ENCODE results near the gene MCRIP2. TPM values are rescaled to one million over a fixed set of nuclear protein-coding genes. Genes with fewer than 3 reads are reported as not detected.

Gene MCRIP2
- total RNA-seq, 1 experiment from 2014 or later = 69.6 TPM

DNA sequence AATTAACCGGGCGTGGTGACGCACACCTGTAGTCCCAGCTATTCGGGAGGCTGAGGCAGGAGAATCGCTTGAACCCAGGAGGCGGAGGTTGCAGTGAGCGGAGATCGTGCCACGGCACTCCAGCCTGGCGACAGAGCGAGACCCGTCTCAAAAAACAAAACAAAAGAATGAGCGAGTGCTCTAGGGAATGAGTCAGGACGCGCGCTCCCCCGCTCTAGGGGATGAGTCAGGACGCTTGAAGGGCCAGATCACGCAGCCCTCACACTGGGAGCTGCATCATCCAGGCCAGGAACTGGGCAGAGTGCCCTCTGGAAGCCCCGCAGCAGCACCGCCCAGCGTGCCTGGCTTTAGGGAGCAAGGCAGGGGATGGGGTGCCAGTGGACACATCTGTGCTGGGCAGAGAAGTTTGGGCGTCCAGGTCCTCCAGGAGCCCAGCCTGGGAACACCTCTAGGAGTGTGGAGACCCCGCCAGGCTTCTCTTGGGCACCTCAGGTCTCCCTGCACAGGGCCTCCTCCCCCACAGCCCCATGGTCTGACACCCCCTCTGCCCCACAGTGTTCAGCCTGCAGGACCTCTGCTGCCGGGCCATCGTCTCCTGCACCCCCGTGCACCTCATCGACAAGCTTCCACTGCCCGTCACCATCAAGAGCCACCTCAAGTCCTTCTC is 14.7 kb upstream of the MCRIP2 start:
- H3K4me1 ChIP-seq (replicated peaks; ENCODE audit: insufficient read depth) = peaks cover 24% of the 10 kb centered on the region
- no peak for TF ChIP-seq EZH2 (IDR thresholded peaks at IDR 0.05; ENCODE audit: low read depth)
- TF ChIP-seq, protein P1, sequence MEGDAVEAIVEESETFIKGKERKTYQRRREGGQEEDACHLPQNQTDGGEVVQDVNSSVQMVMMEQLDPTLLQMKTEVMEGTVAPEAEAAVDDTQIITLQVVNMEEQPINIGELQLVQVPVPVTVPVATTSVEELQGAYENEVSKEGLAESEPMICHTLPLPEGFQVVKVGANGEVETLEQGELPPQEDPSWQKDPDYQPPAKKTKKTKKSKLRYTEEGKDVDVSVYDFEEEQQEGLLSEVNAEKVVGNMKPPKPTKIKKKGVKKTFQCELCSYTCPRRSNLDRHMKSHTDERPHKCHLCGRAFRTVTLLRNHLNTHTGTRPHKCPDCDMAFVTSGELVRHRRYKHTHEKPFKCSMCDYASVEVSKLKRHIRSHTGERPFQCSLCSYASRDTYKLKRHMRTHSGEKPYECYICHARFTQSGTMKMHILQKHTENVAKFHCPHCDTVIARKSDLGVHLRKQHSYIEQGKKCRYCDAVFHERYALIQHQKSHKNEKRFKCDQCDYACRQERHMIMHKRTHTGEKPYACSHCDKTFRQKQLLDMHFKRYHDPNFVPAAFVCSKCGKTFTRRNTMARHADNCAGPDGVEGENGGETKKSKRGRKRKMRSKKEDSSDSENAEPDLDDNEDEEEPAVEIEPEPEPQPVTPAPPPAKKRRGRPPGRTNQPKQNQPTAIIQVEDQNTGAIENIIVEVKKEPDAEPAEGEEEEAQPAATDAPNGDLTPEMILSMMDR (conservative IDR thresholded peaks at IDR 0.05) = no peak
- intact Hi-C loops (cut with micrococcal nuclease; ENCODE audit: unreplicated experiment) = loop anchor here (1.0 to 5.0 kb wide), 2 partner anchors 34 to 40 kb away; partner anchors contain the start of gene RHOT2
- no peaks in the 10 kb centered on the region for H3K27me3 ChIP-seq (ENCODE audit: insufficient read depth, low read depth)
- H3K27ac ChIP-seq = peak overlapping the region; percentile 76
- CTCF ChIA-PET = interaction anchor here (0.5 kb wide), 1 partner anchor 224 kb away, joined by 3 read pairs; no protein-coding TSS in a partner anchor
- peak overlapping the region; percentile 60 for H3K4me2 ChIP-seq
- no TSS peak for BruUV-seq (replicated peaks)
- POLR2A ChIA-PET (ENCODE audit: unreplicated experiment) = interaction anchor here (0.5 to 0.6 kb wide), 3 partner anchors 16 to 1266 kb away, joined by 3 to 4 read pairs (median 3); partner anchors contain the start of gene AXIN1
- H3K79me2 ChIP-seq (ENCODE audit: low read depth) = no peaks in the 10 kb centered on the region
- no peaks in the 10 kb centered on the region for H3K9me3 ChIP-seq (ENCODE audit: insufficient read depth, low read depth)
- H2AFZ ChIP-seq = no peak overlapping the region
- H3K4me3 ChIP-seq = no peak overlapping the region
- H3K36me3 ChIP-seq (ENCODE audit: low read depth) = no peaks in the 10 kb centered on the region
- no peaks in the 10 kb centered on the region for H3K9me2 ChIP-seq (ENCODE audit: insufficient read depth)
- H4K20me1 ChIP-seq (ENCODE audit: insufficient read depth) = 0 out of 2 replicates have a peak, but pooled peaks cover 12% of the 10 kb centered on the region
- peaks cover 41% of the 10 kb centered on the region; the same call in 1 of the 2 replicates for H3F3A ChIP-seq (ENCODE audit: insufficient read depth, low read depth)
- DNase-seq = peak; percentile 87 to 94

GRCh38 chr16:627454-628239 is 14.0 kb upstream of the MCRIP2 start:
- ChIA-PET CTCF (interaction anchor here (0.5 kb wide), 1 partner anchor 225 kb away, joined by 3 read pairs; no protein-coding TSS in a partner anchor), POLR2A (ENCODE audit: unreplicated experiment) (interaction anchor here (0.5 kb wide), 2 partner anchors 15 to 1265 kb away, joined by 3 to 4 read pairs; no protein-coding TSS in a partner anchor)
- H3K4me3 ChIP-seq = no peak overlapping the region
- H3F3A ChIP-seq (ENCODE audit: insufficient read depth, low read depth) = peaks cover 40% of the 10 kb centered on the region; the same call in 1 of the 2 replicates
- BruUV-seq (replicated peaks) = no TSS peak
- intact Hi-C loops (cut with micrococcal nuclease; ENCODE audit: unreplicated experiment) = loop anchor here (1.0 to 5.0 kb wide), 2 partner anchors 34 to 40 kb away; partner anchors contain the start of gene RHOT2
- H3K4me2 ChIP-seq = peak overlapping the region; percentile 60
- peak in 1 of 2 experiments; percentile 89 for DNase-seq
- H2AFZ ChIP-seq = no peak overlapping the region
- no peaks in the 10 kb centered on the region for H3K79me2 ChIP-seq (ENCODE audit: low read depth)
- no peaks in the 10 kb centered on the region for H3K9me3 ChIP-seq (ENCODE audit: insufficient read depth, low read depth)
- H3K36me3 ChIP-seq (ENCODE audit: low read depth) = no peaks in the 10 kb centered on the region
- H3K27me3 ChIP-seq (ENCODE audit: insufficient read depth, low read depth) = no peaks in the 10 kb centered on the region
- H3K9me2 ChIP-seq (ENCODE audit: insufficient read depth) = no peaks in the 10 kb centered on the region
- no peak overlapping the region; the same call in 1 of the 2 replicates for H3K27ac ChIP-seq
- 0 out of 2 replicates have a peak, but pooled peaks cover 12% of the 10 kb centered on the region for H4K20me1 ChIP-seq (ENCODE audit: insufficient read depth)
- TF ChIP-seq, protein P1 (conservative IDR thresholded peaks at IDR 0.05) = no peak
- H3K4me1 ChIP-seq (replicated peaks; ENCODE audit: insufficient read depth) = peaks cover 24% of the 10 kb centered on the region

DNA sequence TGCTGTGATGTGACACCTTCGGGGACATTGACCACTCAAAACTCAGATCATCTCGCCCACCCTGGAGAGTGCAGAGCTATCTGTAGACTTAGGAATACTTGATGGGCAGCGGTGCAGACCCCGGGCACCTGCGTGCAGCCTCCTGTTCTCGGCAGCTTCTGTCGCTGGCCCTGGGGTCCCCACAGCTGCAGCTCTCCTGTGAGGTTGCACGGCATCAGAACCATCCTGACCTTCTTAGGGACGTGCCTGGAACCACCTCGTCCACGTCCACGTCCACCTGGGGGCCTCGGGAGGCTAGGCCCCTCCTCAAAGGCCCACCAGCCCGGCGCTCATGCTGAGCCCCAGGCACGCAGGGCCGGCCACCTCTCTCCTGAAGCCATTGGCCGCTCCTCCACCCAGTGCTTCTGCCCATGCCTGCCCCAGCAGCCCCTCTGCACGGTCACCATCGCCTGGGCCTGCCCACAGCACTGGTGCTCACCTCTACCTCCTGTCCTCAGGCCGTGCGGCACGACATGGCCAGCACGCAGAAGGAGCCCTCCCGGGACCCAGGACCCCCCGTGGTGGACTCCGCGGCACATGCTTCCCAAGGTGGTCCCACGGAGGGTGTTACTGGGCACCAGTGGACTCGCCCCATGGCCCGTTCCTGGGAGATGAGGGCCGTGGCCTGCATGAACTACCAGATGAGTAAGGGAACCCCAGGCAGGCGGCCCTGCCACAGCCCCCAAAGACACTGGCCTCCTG is 13.1 kb upstream of the MCRIP2 start:
- BruUV-seq (replicated peaks) = TSS peak; percentile 18
- Histone ChIP-seq H3K4me2 (no peak overlapping the region), H4K20me1 (ENCODE audit: insufficient read depth) (0 out of 2 replicates have a peak, but pooled peaks cover 12% of the 10 kb centered on the region), H3K27ac (no peak overlapping the region), H3K9me2 (ENCODE audit: insufficient read depth) (no peaks in the 10 kb centered on the region), H3K9me3 (ENCODE audit: insufficient read depth, low read depth) (no peaks in the 10 kb centered on the region), H3K36me3 (ENCODE audit: low read depth) (no peaks in the 10 kb centered on the region), H3K27me3 (ENCODE audit: insufficient read depth, low read depth) (no peaks in the 10 kb centered on the region), H3K79me2 (ENCODE audit: low read depth) (no peaks in the 10 kb centered on the region), H3F3A (ENCODE audit: insufficient read depth, low read depth) (peaks cover 38% of the 10 kb centered on the region; the same call in 1 of the 2 replicates), H3K4me3 (no peak overlapping the region), H2AFZ (no peak overlapping the region), H3K4me1 (replicated peaks; ENCODE audit: insufficient read depth) (peaks cover 24% of the 10 kb centered on the region)
- no peak for DNase-seq
- TF ChIP-seq, protein P1 (conservative IDR thresholded peaks at IDR 0.05) = no peak
- no peak for TF ChIP-seq EZH2 (IDR thresholded peaks at IDR 0.05; ENCODE audit: low read depth)
- intact Hi-C loops (cut with micrococcal nuclease; ENCODE audit: unreplicated experiment) = loop anchor here (5.0 kb wide), 1 partner anchor 39 kb away; the partner anchor contains the start of gene RHOT2
- ChIA-PET POLR2A (ENCODE audit: unreplicated experiment) (interaction anchor here (0.6 kb wide), 1 partner anchor 28 kb away, joined by 4 read pairs; no protein-coding TSS in a partner anchor), CTCF (no interaction called here)
